HEK293T (cell line): ENCODE results near the gene HBB.
"Not testable (repeated sequence)": the region's sequence is repeated elsewhere in the genome, so short reads cannot be mapped to it uniquely, and the experiment has no call there.

Experiments used
- ARNT ChIP-seq: fragments of 450-650 bp; IDR thresholded peaks from 2 replicates; pipeline ENCODE4 v1.6.1; 2017; ENCODE audit warnings: mild to moderate bottlenecking
- ELF4 ChIP-seq: fragments of 450-650 bp; IDR thresholded peaks from 2 replicates; pipeline ENCODE4 v1.6.1; 2017; ENCODE audit warnings: antibody characterized with exemption
- FOXK2 ChIP-seq: fragments of 450-650 bp; IDR thresholded peaks from 2 replicates; pipeline ENCODE4 v1.6.1; 2016; ENCODE audit warnings: mild to moderate bottlenecking
- FOXM1 ChIP-seq: fragments of 450-650 bp; IDR thresholded peaks from 2 replicates; pipeline ENCODE4 v1.6.1; 2017; ENCODE audit warnings: mild to moderate bottlenecking, borderline replicate concordance
- NFRKB ChIP-seq: fragments of 450-650 bp; IDR thresholded peaks from 2 replicates; pipeline ENCODE4 v1.6.1; 2016; ENCODE audit warnings: mild to moderate bottlenecking, moderate library complexity
- SP1 ChIP-seq: fragments of 450-650 bp; IDR thresholded peaks from 2 replicates; pipeline ENCODE4 v1.6.1; 2017
- SUZ12 ChIP-seq: fragments of 450-650 bp; IDR thresholded peaks from 2 replicates; pipeline ENCODE4 v1.6.1; 2016; ENCODE audit warnings: mild to moderate bottlenecking
- TARDBP ChIP-seq: fragments of 450-650 bp; IDR thresholded peaks from 2 replicates; pipeline ENCODE4 v1.6.1; 2016

GRCh38 chr11:5249807-5250396, 23.0 kb upstream of the HBB start, which contains the start of gene HBG1:
- TF ChIP-seq SUZ12, FOXK2, SP1, ARNT, TARDBP, NFRKB, ELF4, FOXM1: not testable (repeated sequence)
